ENCODE results near the gene SMTN.

The SMTN gene

GRCh38 chr22:31092161-31092560 is 11.0 kb downstream of the SMTN start:
- no peak for TF ChIP-seq TEAD4 (IDR thresholded peaks at IDR 0.05)
- TF ChIP-seq, protein P1, sequence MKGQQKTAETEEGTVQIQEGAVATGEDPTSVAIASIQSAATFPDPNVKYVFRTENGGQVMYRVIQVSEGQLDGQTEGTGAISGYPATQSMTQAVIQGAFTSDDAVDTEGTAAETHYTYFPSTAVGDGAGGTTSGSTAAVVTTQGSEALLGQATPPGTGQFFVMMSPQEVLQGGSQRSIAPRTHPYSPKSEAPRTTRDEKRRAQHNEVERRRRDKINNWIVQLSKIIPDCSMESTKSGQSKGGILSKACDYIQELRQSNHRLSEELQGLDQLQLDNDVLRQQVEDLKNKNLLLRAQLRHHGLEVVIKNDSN (IDR thresholded peaks at IDR 0.05), result no peak
- TF ChIP-seq REST (IDR thresholded peaks at IDR 0.05; ENCODE audit: low read depth), result no peak
- TF ChIP-seq CREB1 (IDR thresholded peaks at IDR 0.05; ENCODE audit: low read depth), result no peak
- no peak for TF ChIP-seq TAF1 (IDR thresholded peaks at IDR 0.05; ENCODE audit: low read depth)
- TF ChIP-seq NFIC (IDR thresholded peaks at IDR 0.05), result no peak
- no peak for TF ChIP-seq RAD21 (IDR thresholded peaks at IDR 0.05; ENCODE audit: low read depth)
- no peak for TF ChIP-seq TCF12 (IDR thresholded peaks at IDR 0.05; ENCODE audit: low read depth)
- TF ChIP-seq EGR1 (IDR thresholded peaks at IDR 0.05), result no peak
- TF ChIP-seq EP300 (IDR thresholded peaks at IDR 0.05; ENCODE audit: borderline replicate concordance), result no peak
- TF ChIP-seq MAX (IDR thresholded peaks at IDR 0.05), result no peak
- TF ChIP-seq YY1 (IDR thresholded peaks at IDR 0.05; ENCODE audit: low read depth), result no peak
- TF ChIP-seq FOXM1 (IDR thresholded peaks at IDR 0.05; ENCODE audit: borderline replicate concordance, low read depth), result no peak
- no peak for TF ChIP-seq ZBTB7A (IDR thresholded peaks at IDR 0.05; ENCODE audit: low read depth)
- no peak for TF ChIP-seq CEBPB (IDR thresholded peaks at IDR 0.05)

DNA sequence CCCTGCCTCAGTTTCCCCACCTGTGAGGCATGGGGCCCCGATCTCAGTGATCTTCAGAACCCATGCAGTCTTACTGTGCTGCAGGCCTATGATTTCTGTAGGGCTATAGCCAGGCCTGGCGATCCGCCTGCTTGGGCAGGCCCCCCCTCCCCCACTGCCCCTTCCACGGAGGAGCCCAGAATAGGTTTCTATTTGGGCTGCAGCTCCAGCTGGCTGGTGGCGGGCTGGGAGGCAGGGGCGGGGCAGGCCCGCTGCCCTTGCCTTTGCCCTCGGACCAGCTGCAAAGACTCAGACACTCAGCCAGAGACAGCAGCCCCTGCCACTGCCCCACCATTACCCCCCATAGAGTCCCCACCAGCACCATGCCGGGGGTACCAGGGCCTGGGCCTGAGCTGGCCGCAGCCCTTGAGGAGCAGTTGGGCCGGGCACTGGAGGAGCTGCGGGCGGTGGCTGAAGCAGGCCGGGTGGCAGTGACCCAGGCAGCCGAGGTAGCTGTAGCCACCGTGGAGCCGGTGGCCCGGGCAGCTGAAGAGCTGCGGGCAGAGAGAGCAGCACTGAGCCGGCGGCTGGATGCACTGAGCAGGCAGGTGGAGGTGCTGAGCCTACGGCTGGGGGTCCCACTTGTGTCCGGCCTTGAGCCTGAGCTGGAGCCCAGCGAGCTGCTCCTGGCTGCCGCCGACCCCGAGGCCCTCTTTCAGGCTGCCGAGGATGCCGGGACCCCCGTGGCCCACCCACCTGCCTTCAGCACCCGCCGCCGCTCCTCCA is 12.2 kb downstream of the SMTN start:
- TF ChIP-seq TEAD4 (IDR thresholded peaks at IDR 0.05) (no peak), EGR1 (IDR thresholded peaks at IDR 0.05) (no peak), TAF1 (IDR thresholded peaks at IDR 0.05; ENCODE audit: low read depth) (no peak), CREB1 (IDR thresholded peaks at IDR 0.05; ENCODE audit: low read depth) (no peak), NFIC (IDR thresholded peaks at IDR 0.05) (no peak), TCF12 (IDR thresholded peaks at IDR 0.05; ENCODE audit: low read depth) (no peak), ZBTB7A (IDR thresholded peaks at IDR 0.05; ENCODE audit: low read depth) (no peak), FOXM1 (IDR thresholded peaks at IDR 0.05; ENCODE audit: borderline replicate concordance, low read depth) (no peak), EP300 (IDR thresholded peaks at IDR 0.05; ENCODE audit: borderline replicate concordance) (no peak), RAD21 (IDR thresholded peaks at IDR 0.05; ENCODE audit: low read depth) (no peak), YY1 (IDR thresholded peaks at IDR 0.05; ENCODE audit: low read depth) (no peak), REST (IDR thresholded peaks at IDR 0.05; ENCODE audit: low read depth) (no peak)
- TF ChIP-seq, protein P1 (IDR thresholded peaks at IDR 0.05), result no peak

- TF ChIP-seq TAF1 (IDR thresholded peaks at IDR 0.05; ENCODE audit: low read depth) (no peak), CEBPB (IDR thresholded peaks at IDR 0.05) (no peak), CREB1 (IDR thresholded peaks at IDR 0.05; ENCODE audit: low read depth) (no peak), EP300 (IDR thresholded peaks at IDR 0.05; ENCODE audit: borderline replicate concordance) (no peak), RAD21 (IDR thresholded peaks at IDR 0.05; ENCODE audit: low read depth) (no peak), TCF12 (IDR thresholded peaks at IDR 0.05; ENCODE audit: low read depth) (no peak), YY1 (IDR thresholded peaks at IDR 0.05; ENCODE audit: low read depth) (no peak), EGR1 (IDR thresholded peaks at IDR 0.05) (no peak), FOXM1 (IDR thresholded peaks at IDR 0.05; ENCODE audit: borderline replicate concordance, low read depth) (no peak), MAX (IDR thresholded peaks at IDR 0.05) (no peak), TEAD4 (IDR thresholded peaks at IDR 0.05) (no peak), REST (IDR thresholded peaks at IDR 0.05; ENCODE audit: low read depth) (no peak), NFIC (IDR thresholded peaks at IDR 0.05) (no peak), ZBTB7A (IDR thresholded peaks at IDR 0.05; ENCODE audit: low read depth) (no peak)
- TF ChIP-seq, protein P1 (IDR thresholded peaks at IDR 0.05), result no peak
Observed at GRCh38 chr22:31094021-31094551, 13.0 kb downstream of the SMTN start.

Measured in Ishikawa (cell line).